ENCODE measurements around the gene TCEANC2. TPM values are rescaled to one million over a fixed set of nuclear protein-coding genes. Genes with fewer than 3 reads are reported as not detected.

Gene TCEANC2
- total and polyA plus RNA-seq, 4 donors, result 0.89 to 2.1 (median 1.7) TPM

DNA sequence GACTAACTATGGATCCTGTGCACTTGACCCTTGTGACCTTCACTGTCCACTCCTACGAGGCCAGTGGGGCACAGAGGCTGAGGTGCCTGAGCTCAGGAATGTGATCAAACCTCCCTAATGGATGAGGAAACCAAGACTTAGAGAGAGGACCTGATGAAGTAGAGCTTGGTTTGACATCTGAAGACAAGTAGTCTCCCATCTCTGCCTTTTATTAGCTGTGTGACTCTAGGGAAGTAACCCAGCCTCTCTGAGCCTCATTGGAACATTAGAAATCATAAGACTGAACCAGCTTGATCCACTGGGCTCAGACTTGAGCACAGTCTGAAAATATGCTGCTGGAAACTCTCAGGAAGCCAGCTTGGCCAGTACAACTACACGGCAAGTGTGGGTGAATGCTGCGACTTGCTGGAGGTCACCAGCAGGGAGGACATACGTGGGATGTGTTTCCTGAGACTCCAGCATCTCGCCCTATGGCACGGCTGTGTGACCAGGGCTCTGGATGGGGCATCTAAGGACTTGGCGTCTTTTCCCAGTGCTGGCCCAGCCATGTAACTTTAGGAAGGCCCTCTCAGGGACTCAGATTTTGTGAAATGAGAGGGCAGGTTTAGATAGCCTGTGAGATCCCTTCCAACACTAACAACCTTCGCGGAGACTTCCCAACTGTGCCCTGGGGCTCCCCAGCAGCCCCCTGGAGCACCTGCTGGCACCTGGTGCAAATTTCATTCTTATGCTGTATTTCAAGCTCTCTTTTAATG lies 88.9 kb downstream of the TCEANC2 start:
- H3K27ac ChIP-seq (ENCODE audit: low read depth in 1 of 2, low read length in 2 of 2), result no peak overlapping the region
- H3K4me3 ChIP-seq (ENCODE audit: low read depth in 1 of 3, low read length in 3 of 3), result no peak overlapping the region
- whole genome bisulfite sequencing, result 78% methylated on average over 9 of the region's 9 CpGs
- no peak overlapping the region for H3K9ac ChIP-seq (ENCODE audit: low read depth in 1 of 2, low read length in 2 of 2)
- no peaks in the 10 kb centered on the region for H3K36me3 ChIP-seq (ENCODE audit: control insufficient read depth in 4 of 4, insufficient read depth in 3 of 4, low read depth in 1 of 4, low read length in 3 of 4)
- H3K27me3 ChIP-seq (ENCODE audit: control insufficient read depth in 4 of 4, insufficient read depth in 4 of 4, low read length in 3 of 4), result no peaks in the 10 kb centered on the region
- no peaks in the 10 kb centered on the region for H3K9me3 ChIP-seq (ENCODE audit: control insufficient read depth in 4 of 4, low read length in 3 of 4)
- DNase-seq (ENCODE audit: low spot score), result no peak
- no peak for TF ChIP-seq HNF4G (IDR thresholded peaks at IDR 0.05)
- TF ChIP-seq GABPA (IDR thresholded peaks at IDR 0.05 in 1 of 2, conservative IDR thresholded peaks at IDR 0.05 in 1 of 2), result no peak
- TF ChIP-seq JUND (IDR thresholded peaks at IDR 0.05), result no peak
- no peak for TF ChIP-seq EGR1 (IDR thresholded peaks at IDR 0.05; ENCODE audit: low read depth in 2 of 2)
- no peak for TF ChIP-seq FOXA2 (IDR thresholded peaks at IDR 0.05)
- no peak for TF ChIP-seq HNF4A (conservative IDR thresholded peaks at IDR 0.05)
- H3K4me1 ChIP-seq (ENCODE audit: control insufficient read depth in 4 of 4, insufficient read depth in 4 of 4, low read length in 3 of 4), result no peaks in the 10 kb centered on the region

- H3K36me3 ChIP-seq (ENCODE audit: control insufficient read depth in 4 of 4, insufficient read depth in 3 of 4, low read depth in 1 of 4, low read length in 3 of 4), result no peaks in the 10 kb centered on the region
- H3K27me3 ChIP-seq (ENCODE audit: control insufficient read depth in 4 of 4, insufficient read depth in 4 of 4, low read length in 3 of 4), result no peaks in the 10 kb centered on the region
- 96% methylated on average over 11 of the region's 11 CpGs for WGBS
- H3K4me1 ChIP-seq (ENCODE audit: control insufficient read depth in 4 of 4, insufficient read depth in 4 of 4, low read length in 3 of 4), result no peaks in the 10 kb centered on the region
- no peak for DNase-seq (ENCODE audit: low spot score)
- TF ChIP-seq TAF1 (conservative IDR thresholded peaks at IDR 0.05) (no peak), CTCF (IDR thresholded peaks at IDR 0.05; ENCODE audit: low read depth, low read length, missing input control) (no peak), JUND (IDR thresholded peaks at IDR 0.05) (no peak), FOXA1 (IDR thresholded peaks at IDR 0.05) (no peak), NR2F2 (IDR thresholded peaks at IDR 0.05) (no peak), ZBTB33 (IDR thresholded peaks at IDR 0.05) (no peak), EGR1 (IDR thresholded peaks at IDR 0.05; ENCODE audit: low read depth in 2 of 2) (no peak), HNF4G (IDR thresholded peaks at IDR 0.05) (no peak), RXRA (IDR thresholded peaks at IDR 0.05) (no peak), RAD21 (IDR thresholded peaks at IDR 0.05) (no peak), FOXA2 (IDR thresholded peaks at IDR 0.05) (no peak), GABPA (IDR thresholded peaks at IDR 0.05 in 1 of 2, conservative IDR thresholded peaks at IDR 0.05 in 1 of 2) (no peak), MAX (IDR thresholded peaks at IDR 0.05) (no peak), YY1 (IDR thresholded peaks at IDR 0.05) (no peak), HNF4A (conservative IDR thresholded peaks at IDR 0.05) (no peak), SP1 (IDR thresholded peaks at IDR 0.05) (no peak)
- TF ChIP-seq, protein P1, sequence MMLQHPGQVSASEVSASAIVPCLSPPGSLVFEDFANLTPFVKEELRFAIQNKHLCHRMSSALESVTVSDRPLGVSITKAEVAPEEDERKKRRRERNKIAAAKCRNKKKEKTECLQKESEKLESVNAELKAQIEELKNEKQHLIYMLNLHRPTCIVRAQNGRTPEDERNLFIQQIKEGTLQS (IDR thresholded peaks at IDR 0.05), result no peak
- TF ChIP-seq, protein P2, sequence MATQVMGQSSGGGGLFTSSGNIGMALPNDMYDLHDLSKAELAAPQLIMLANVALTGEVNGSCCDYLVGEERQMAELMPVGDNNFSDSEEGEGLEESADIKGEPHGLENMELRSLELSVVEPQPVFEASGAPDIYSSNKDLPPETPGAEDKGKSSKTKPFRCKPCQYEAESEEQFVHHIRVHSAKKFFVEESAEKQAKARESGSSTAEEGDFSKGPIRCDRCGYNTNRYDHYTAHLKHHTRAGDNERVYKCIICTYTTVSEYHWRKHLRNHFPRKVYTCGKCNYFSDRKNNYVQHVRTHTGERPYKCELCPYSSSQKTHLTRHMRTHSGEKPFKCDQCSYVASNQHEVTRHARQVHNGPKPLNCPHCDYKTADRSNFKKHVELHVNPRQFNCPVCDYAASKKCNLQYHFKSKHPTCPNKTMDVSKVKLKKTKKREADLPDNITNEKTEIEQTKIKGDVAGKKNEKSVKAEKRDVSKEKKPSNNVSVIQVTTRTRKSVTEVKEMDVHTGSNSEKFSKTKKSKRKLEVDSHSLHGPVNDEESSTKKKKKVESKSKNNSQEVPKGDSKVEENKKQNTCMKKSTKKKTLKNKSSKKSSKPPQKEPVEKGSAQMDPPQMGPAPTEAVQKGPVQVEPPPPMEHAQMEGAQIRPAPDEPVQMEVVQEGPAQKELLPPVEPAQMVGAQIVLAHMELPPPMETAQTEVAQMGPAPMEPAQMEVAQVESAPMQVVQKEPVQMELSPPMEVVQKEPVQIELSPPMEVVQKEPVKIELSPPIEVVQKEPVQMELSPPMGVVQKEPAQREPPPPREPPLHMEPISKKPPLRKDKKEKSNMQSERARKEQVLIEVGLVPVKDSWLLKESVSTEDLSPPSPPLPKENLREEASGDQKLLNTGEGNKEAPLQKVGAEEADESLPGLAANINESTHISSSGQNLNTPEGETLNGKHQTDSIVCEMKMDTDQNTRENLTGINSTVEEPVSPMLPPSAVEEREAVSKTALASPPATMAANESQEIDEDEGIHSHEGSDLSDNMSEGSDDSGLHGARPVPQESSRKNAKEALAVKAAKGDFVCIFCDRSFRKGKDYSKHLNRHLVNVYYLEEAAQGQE (IDR thresholded peaks at IDR 0.05), result no peak
- no peaks in the 10 kb centered on the region for H3K9me3 ChIP-seq (ENCODE audit: control insufficient read depth in 4 of 4, low read length in 3 of 4)
- H3K9ac ChIP-seq (ENCODE audit: low read depth in 1 of 2, low read length in 2 of 2), result no peak overlapping the region
- H3K27ac ChIP-seq (ENCODE audit: low read depth in 1 of 2, low read length in 2 of 2), result no peak overlapping the region
- H3K4me3 ChIP-seq (ENCODE audit: low read depth in 1 of 3, low read length in 3 of 3), result no peak overlapping the region
These were observed 91.0 kb downstream of the TCEANC2 start for GRCh38 chr1:54144366-54144765.
